Astrocyte (in vitro differentiated cells and primary cell): ENCODE measurements around the gene UNC5C.

ENCODE experiments used
- CTCF ChIP-seq: IDR thresholded peaks from 2 replicates; pipeline ENCODE4 v1.5.1; 2011; ENCODE audit warnings: low read depth, mild to moderate bottlenecking, inconsistent platforms, low read length, moderate library complexity; ENCODE audit not compliant: insufficient read depth
- EZH2 ChIP-seq: IDR thresholded peaks from 2 replicates; pipeline ENCODE4 v1.6.1; 2012; ENCODE audit warnings: mild to moderate bottlenecking, low read length, inconsistent platforms; ENCODE audit not compliant: insufficient read depth

- TF ChIP-seq CTCF: no peak
- TF ChIP-seq EZH2: no peak
Observed at GRCh38 chr4:95156452-95156765, 392.4 kb downstream of the UNC5C start.
